GM18861 (cell line): ENCODE measurements around the gene TNIK.
A peak's percentile ranks its signal among the peaks of the same experiment; 100 is the strongest.
"Not testable (repeated sequence)": the region's sequence is repeated elsewhere in the genome, so short reads cannot be mapped to it uniquely, and the experiment has no call there.

Source experiments
- ATAC-seq: cut with Tn5 transposase; IDR thresholded peaks from one replicate; pipeline ENCODE4 v1.9.1; 2021; ENCODE audit not compliant: unreplicated experiment

TNIK gene

GRCh38 chr3:171266034-171266739, 194.0 kb downstream of the TNIK start:
- ATAC-seq, result no peak

GRCh38 chr3:171264758-171265157, 195.4 kb downstream of the TNIK start:
- ATAC-seq, result no peak

GRCh38 chr3:171262431-171262830, 197.8 kb downstream of the TNIK start:
- ATAC-seq, result no peak

- no peak for ATAC-seq
Observed at GRCh38 chr3:171261487-171261886, 198.7 kb downstream of the TNIK start.

- ATAC-seq, result no peak
Observed at GRCh38 chr3:171260899-171261298, 199.3 kb downstream of the TNIK start.

- ATAC-seq, result no peak
Observed at GRCh38 chr3:171260466-171260865, 199.7 kb downstream of the TNIK start.

- no peak for ATAC-seq
Observed at GRCh38 chr3:171258316-171258715, 201.9 kb downstream of the TNIK start.

- ATAC-seq, result no peak
Observed at GRCh38 chr3:171257251-171258203, 202.7 kb downstream of the TNIK start.

- no peak for ATAC-seq
Observed at GRCh38 chr3:171256445-171257250, 203.6 kb downstream of the TNIK start.

GRCh38 chr3:171255236-171255806, 204.9 kb downstream of the TNIK start:
- ATAC-seq, result peak; percentile 61

GRCh38 chr3:171254315-171254714, 205.9 kb downstream of the TNIK start:
- ATAC-seq, result no peak

- no peak for ATAC-seq
Observed at GRCh38 chr3:171251835-171252234, 208.4 kb downstream of the TNIK start.

- no peak for ATAC-seq
Observed at GRCh38 chr3:171250444-171250843, 209.8 kb downstream of the TNIK start.

- ATAC-seq, result peak; percentile 11
Observed at GRCh38 chr3:171249245-171249644, 211.0 kb downstream of the TNIK start.

GRCh38 chr3:171248426-171249111, 211.6 kb downstream of the TNIK start:
- ATAC-seq, result peak; percentile 83

- no peak for ATAC-seq
Observed at GRCh38 chr3:171245796-171246765, 214.1 kb downstream of the TNIK start.

GRCh38 chr3:171242951-171243350, 217.3 kb downstream of the TNIK start:
- no peak for ATAC-seq

GRCh38 chr3:171242170-171242569, 218.0 kb downstream of the TNIK start:
- no peak for ATAC-seq

- not testable (repeated sequence) for ATAC-seq
Observed at GRCh38 chr3:171241655-171242054, 218.6 kb downstream of the TNIK start.
